HepG2 (cell line): ENCODE measurements around the gene UBTF. TPM values are rescaled to one million over a fixed set of nuclear protein-coding genes. Genes with fewer than 3 reads are reported as not detected.

Experiments used
- ATRX ChIP-seq: sonication (generic); formaldehyde crosslinking; IDR thresholded peaks from 2 replicates; pipeline ENCODE4 v1.4.0; 2020; ENCODE audit warnings: missing genetic modification reagents, borderline replicate concordance
- IKZF4 ChIP-seq: sonication (generic); formaldehyde crosslinking; IDR thresholded peaks from 2 replicates; pipeline ENCODE4 v1.5.1; 2020; ENCODE audit warnings: borderline replicate concordance, mild to moderate bottlenecking, low read depth, missing genetic modification reagents; ENCODE audit errors: not compliant biosample characterization
- NCOA5 ChIP-seq: sonication (generic); formaldehyde crosslinking; IDR thresholded peaks from 2 replicates; pipeline ENCODE4 v1.4.0; 2020; ENCODE audit warnings: missing genetic modification reagents
- NR1H2 ChIP-seq: sonication (generic); formaldehyde crosslinking; IDR thresholded peaks from 2 replicates; pipeline ENCODE4 v1.8.1; 2022; ENCODE audit warnings: low read depth, missing genetic modification reagents, borderline replicate concordance
- ZBTB3 ChIP-seq: sonication (generic); formaldehyde crosslinking; IDR thresholded peaks from 2 replicates; pipeline ENCODE4 v1.4.0; 2020; ENCODE audit warnings: low read depth, mild to moderate bottlenecking, moderate library complexity, missing genetic modification reagents, borderline replicate concordance
- ZKSCAN1 ChIP-seq: fragments of 150-350 bp; IDR thresholded peaks from 2 replicates; pipeline ENCODE4 v1.6.1; 2014; ENCODE audit warnings: low read length
- ZNF282 ChIP-seq: fragments of 450-650 bp; IDR thresholded peaks from 2 replicates; pipeline ENCODE4 v1.6.1; 2018; ENCODE audit not compliant: partially characterized antibody
- ZNF431 ChIP-seq: sonication (generic); formaldehyde crosslinking; IDR thresholded peaks from 2 replicates; pipeline ENCODE4 v1.9.0; 2022; ENCODE audit warnings: missing genetic modification reagents, low read depth, mild to moderate bottlenecking, borderline replicate concordance
- ZNF552 ChIP-seq: sonication (generic); formaldehyde crosslinking; IDR thresholded peaks from 2 replicates; pipeline ENCODE4 v1.9.0; 2022; ENCODE audit warnings: missing genetic modification reagents, mild to moderate bottlenecking, borderline replicate concordance
- ZNF703 ChIP-seq: sonication (generic); formaldehyde crosslinking; IDR thresholded peaks from 2 replicates; pipeline ENCODE4 v1.5.1; 2020; ENCODE audit warnings: missing genetic modification reagents, mild to moderate bottlenecking, moderate library complexity, borderline replicate concordance
- polyA plus RNA-seq, 8 experiments: library from polyadenylated mRNA; depleted of rRNA in 3 of 8; stranded (reverse) in 7 of 8; unstranded in 1 of 8; fragments of >200 nt; fragmentation: Illumina TruSeq in 4 of 8; extraction: Trizol in 4 of 8; gene quantifications; 2 replicates each; pipeline versions ENCODE4 v1.2.1 to v1.2.3, GENCODE V29; 2011 to 2016; ENCODE audit warnings: low read depth in 4 of 8, missing spikeins in 1 of 8, mixed read lengths in 1 of 8; ENCODE audit not compliant: insufficient read depth in 1 of 8
- total RNA-seq, 5 experiments: library from RNA; depleted of rRNA; stranded (reverse); fragments of >200 nt; fragmentation: Illumina TruSeq; extraction: Trizol; gene quantifications; 2 replicates each; pipeline ENCODE4 v1.2.3, GENCODE V29; 2016; ENCODE audit warnings: low read depth in 1 of 5
- TF ChIP-seq, protein P1 (sequence below): sonication (generic); formaldehyde crosslinking; conservative IDR thresholded peaks from 2 replicates; pipeline ENCODE4 v1.8.0; 2022; ENCODE audit warnings: missing genetic modification reagents
- TF ChIP-seq, protein P2 (sequence below): sonication (generic); formaldehyde crosslinking; IDR thresholded peaks from 2 replicates; pipeline ENCODE4 v1.5.1; 2020; ENCODE audit warnings: missing genetic modification reagents, mild to moderate bottlenecking, borderline replicate concordance
- TF ChIP-seq, protein P3 (sequence below): IDR thresholded peaks from 2 replicates; pipeline ENCODE4 v1.4.0; 2020; ENCODE audit warnings: mild to moderate bottlenecking, missing genetic modification reagents
- TF ChIP-seq, protein P4 (sequence below): sonication (generic); formaldehyde crosslinking; IDR thresholded peaks from 2 replicates; pipeline ENCODE4 v1.4.0; 2020; ENCODE audit warnings: missing genetic modification reagents, mild to moderate bottlenecking, borderline replicate concordance
- TF ChIP-seq, protein P5 (sequence below): sonication (generic); formaldehyde crosslinking; IDR thresholded peaks from 2 replicates; pipeline ENCODE4 v1.8.0; 2022; ENCODE audit warnings: missing genetic modification reagents, mild to moderate bottlenecking, inconsistent platforms, borderline replicate concordance

Gene UBTF
- total and polyA plus RNA-seq, 2 of the 13 experiments (the other 11 are each of a cell fraction or from before 2014, with no cell fraction given) = 15.2 to 60.9 TPM

DNA sequence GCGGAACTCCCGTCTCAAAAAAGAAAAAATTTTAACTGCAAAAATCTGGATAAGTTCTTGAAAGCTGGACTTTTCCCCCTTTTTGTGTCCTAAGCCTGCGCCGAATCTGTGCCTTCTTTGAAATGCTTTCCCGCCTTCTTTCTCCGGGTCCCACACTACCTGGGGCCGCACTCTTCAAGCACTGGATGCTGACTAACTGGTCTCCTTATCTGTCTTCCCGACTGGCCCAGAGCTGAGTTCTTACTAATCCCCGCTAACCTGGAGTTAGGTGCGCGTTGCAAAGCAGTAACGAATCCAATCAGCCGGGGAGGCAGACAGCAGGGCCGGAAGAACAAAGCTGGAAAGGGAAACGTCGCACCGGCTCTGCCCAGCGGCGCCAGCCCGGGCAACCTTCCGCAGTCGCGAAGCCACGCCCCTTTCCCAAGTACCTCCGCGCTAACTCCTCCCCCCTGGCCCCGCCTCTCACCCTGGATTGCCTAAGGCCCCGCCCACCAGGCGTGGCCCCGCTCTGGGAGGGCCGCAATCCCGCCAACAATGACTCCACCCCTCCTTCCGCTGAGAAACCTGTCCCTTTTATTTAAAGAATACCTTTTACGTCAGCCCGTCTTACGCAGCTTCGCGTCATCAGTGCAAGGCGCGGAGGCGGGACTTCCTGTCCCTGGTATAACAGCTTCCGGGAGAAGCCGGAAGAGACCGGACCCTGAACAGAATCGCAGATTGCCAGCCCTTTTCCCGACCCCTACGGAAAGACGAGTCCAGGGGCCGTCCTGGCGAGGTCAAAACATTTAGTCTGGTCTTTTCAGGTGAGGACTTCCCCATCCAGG is 33.0 kb downstream of the UBTF start, which contains the start of gene TMUB2 (continued):
- TF ChIP-seq ATRX = no peak
- TF ChIP-seq, protein P1, sequence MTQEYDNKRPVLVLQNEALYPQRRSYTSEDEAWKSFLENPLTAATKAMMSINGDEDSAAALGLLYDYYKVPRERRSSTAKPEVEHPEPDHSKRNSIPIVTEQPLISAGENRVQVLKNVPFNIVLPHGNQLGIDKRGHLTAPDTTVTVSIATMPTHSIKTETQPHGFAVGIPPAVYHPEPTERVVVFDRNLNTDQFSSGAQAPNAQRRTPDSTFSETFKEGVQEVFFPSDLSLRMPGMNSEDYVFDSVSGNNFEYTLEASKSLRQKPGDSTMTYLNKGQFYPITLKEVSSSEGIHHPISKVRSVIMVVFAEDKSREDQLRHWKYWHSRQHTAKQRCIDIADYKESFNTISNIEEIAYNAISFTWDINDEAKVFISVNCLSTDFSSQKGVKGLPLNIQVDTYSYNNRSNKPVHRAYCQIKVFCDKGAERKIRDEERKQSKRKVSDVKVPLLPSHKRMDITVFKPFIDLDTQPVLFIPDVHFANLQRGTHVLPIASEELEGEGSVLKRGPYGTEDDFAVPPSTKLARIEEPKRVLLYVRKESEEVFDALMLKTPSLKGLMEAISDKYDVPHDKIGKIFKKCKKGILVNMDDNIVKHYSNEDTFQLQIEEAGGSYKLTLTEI (CRISPR knock-in tag) = no peak
- peak; percentile 37 for TF ChIP-seq IKZF4 (CRISPR knock-in tag)
- TF ChIP-seq, protein P2, sequence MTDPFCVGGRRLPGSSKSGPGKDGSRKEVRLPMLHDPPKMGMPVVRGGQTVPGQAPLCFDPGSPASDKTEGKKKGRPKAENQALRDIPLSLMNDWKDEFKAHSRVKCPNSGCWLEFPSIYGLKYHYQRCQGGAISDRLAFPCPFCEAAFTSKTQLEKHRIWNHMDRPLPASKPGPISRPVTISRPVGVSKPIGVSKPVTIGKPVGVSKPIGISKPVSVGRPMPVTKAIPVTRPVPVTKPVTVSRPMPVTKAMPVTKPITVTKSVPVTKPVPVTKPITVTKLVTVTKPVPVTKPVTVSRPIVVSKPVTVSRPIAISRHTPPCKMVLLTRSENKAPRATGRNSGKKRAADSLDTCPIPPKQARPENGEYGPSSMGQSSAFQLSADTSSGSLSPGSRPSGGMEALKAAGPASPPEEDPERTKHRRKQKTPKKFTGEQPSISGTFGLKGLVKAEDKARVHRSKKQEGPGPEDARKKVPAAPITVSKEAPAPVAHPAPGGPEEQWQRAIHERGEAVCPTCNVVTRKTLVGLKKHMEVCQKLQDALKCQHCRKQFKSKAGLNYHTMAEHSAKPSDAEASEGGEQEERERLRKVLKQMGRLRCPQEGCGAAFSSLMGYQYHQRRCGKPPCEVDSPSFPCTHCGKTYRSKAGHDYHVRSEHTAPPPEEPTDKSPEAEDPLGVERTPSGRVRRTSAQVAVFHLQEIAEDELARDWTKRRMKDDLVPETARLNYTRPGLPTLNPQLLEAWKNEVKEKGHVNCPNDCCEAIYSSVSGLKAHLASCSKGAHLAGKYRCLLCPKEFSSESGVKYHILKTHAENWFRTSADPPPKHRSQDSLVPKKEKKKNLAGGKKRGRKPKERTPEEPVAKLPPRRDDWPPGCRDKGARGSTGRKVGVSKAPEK (CRISPR knock-in tag) = no peak
- no peak for TF ChIP-seq ZNF282
- TF ChIP-seq ZNF703 (CRISPR knock-in tag) = no peak
- no peak for TF ChIP-seq ZNF552 (CRISPR knock-in tag)
- TF ChIP-seq NCOA5 = no peak; the same call in 1 of the 2 replicates
- TF ChIP-seq NR1H2 (CRISPR knock-in tag) = no peak
- TF ChIP-seq ZBTB3 (CRISPR knock-in tag) = 0 out of 2 replicates have a peak, but pooled peaks have one; percentile 35
- TF ChIP-seq ZNF431 = no peak
- TF ChIP-seq, protein P3, sequence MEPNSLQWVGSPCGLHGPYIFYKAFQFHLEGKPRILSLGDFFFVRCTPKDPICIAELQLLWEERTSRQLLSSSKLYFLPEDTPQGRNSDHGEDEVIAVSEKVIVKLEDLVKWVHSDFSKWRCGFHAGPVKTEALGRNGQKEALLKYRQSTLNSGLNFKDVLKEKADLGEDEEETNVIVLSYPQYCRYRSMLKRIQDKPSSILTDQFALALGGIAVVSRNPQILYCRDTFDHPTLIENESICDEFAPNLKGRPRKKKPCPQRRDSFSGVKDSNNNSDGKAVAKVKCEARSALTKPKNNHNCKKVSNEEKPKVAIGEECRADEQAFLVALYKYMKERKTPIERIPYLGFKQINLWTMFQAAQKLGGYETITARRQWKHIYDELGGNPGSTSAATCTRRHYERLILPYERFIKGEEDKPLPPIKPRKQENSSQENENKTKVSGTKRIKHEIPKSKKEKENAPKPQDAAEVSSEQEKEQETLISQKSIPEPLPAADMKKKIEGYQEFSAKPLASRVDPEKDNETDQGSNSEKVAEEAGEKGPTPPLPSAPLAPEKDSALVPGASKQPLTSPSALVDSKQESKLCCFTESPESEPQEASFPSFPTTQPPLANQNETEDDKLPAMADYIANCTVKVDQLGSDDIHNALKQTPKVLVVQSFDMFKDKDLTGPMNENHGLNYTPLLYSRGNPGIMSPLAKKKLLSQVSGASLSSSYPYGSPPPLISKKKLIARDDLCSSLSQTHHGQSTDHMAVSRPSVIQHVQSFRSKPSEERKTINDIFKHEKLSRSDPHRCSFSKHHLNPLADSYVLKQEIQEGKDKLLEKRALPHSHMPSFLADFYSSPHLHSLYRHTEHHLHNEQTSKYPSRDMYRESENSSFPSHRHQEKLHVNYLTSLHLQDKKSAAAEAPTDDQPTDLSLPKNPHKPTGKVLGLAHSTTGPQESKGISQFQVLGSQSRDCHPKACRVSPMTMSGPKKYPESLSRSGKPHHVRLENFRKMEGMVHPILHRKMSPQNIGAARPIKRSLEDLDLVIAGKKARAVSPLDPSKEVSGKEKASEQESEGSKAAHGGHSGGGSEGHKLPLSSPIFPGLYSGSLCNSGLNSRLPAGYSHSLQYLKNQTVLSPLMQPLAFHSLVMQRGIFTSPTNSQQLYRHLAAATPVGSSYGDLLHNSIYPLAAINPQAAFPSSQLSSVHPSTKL (CRISPR knock-in tag) = 0 out of 2 replicates have a peak, but pooled peaks have one; percentile 20
- TF ChIP-seq, protein P4, sequence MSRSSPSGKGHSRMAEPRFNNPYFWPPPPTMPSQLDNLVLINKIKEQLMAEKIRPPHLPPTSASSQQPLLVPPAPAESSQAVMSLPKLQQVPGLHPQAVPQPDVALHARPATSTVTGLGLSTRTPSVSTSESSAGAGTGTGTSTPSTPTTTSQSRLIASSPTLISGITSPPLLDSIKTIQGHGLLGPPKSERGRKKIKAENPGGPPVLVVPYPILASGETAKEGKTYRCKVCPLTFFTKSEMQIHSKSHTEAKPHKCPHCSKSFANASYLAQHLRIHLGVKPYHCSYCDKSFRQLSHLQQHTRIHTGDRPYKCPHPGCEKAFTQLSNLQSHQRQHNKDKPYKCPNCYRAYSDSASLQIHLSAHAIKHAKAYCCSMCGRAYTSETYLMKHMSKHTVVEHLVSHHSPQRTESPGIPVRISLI (CRISPR knock-in tag) = peak; percentile 14; the same call in 1 of the 2 replicates
- TF ChIP-seq ZKSCAN1 = no peak
- TF ChIP-seq, protein P5, sequence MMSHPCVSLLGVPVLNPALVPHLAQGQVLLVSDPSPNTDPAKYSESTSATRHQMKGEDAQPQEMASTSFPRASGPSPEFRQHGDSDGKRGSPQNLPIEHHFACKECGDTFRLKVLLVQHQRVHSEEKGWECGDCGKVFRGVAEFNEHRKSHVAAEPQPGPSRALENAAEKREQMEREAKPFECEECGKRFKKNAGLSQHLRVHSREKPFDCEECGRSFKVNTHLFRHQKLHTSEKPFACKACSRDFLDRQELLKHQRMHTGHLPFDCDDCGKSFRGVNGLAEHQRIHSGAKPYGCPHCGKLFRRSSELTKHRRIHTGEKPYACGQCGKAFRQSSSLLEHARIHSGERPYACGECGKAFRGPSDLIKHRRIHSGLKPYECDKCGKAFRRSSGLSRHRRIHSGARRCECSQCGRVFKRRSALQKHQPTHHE (CRISPR knock-in tag) = 0 out of 2 replicates have a peak, but pooled peaks have one; percentile 30
